GM12878 (cell line): Measurements from ENCODE around the gene RCOR2. TPM values are rescaled to one million over a fixed set of nuclear protein-coding genes. Genes with fewer than 3 reads are reported as not detected.

Source experiments
- ATAC-seq: fragments of 200-7000 bp; cut with Tn5 transposase; 3 replicates; pipeline ENCODE4 v1.9.1; 2020; ENCODE audit warnings: mild to moderate bottlenecking, moderate library complexity
- BruUV-seq: library from RNA; stranded (reverse); fragments of 400-500 nt; replicated peaks from 2 replicates; lab custom pipeline; 2021; lab: Mats Ljungman, UMichigan
- CTCF ChIA-PET: fragments of 300-600 bp; sonication (Branson Sonifier 250); formaldehyde crosslinking; extraction: SDS; loops from one replicate; lab custom pipeline; 2021; ENCODE audit warnings: inconsistent platforms; lab: Yijun Ruan, JAX
- POLR2A ChIA-PET: fragments of 350-600 bp; formaldehyde crosslinking; extraction: SDS; loops from one replicate; lab custom pipeline; 2021; ENCODE audit warnings: inconsistent platforms; lab: Charles Lee
- RAD21 ChIA-PET: fragments of 300-600 bp; sonication (Branson Sonifier 250); formaldehyde crosslinking; loops from one replicate; lab custom pipeline; 2023; ENCODE audit warnings: antibody characterized with exemption; ENCODE audit not compliant: unreplicated experiment; lab: Charles Lee
- SMC1A ChIA-PET: fragments of 300-600 bp; sonication (Branson Sonifier 250); formaldehyde crosslinking; loops from one replicate; lab custom pipeline; 2023; ENCODE audit not compliant: unreplicated experiment, uncharacterized antibody; lab: Charles Lee
- DNase-seq: peaks from one replicate; pipeline ENCODE4 v3.0.0-alpha.2; 2011; ENCODE audit warnings: low read depth, low spot score
- FAIRE-seq: peaks from 3 replicates; lab custom pipeline; 2011; peaks lifted over from hg19 to GRCh38; lab: Jason Lieb, UNC
- H2AFZ ChIP-seq: 2 replicates; pipeline ENCODE4 v1.6.0; 2011; ENCODE audit warnings: low read depth, low read length, control low read depth; ENCODE audit not compliant: control insufficient read depth
- H3K27ac ChIP-seq: 2 replicates; pipeline ENCODE4 v1.5.1; 2011; ENCODE audit warnings: control low read depth; ENCODE audit not compliant: control insufficient read depth, insufficient read depth
- H3K27me3 ChIP-seq, 2 experiments: replicated peaks in 1 of 2; 2 replicates each; pipeline versions ENCODE4 v1.6.0 to v1.6.1; 2011; ENCODE audit warnings: low read length in 1 of 2; ENCODE audit not compliant: control insufficient read depth in 2 of 2, insufficient read depth in 2 of 2
- H3K36me3 ChIP-seq, 2 experiments: 2 replicates each; pipeline ENCODE4 v1.5.1; 2011; ENCODE audit warnings: low read length in 1 of 2; ENCODE audit not compliant: control insufficient read depth in 2 of 2, insufficient read depth in 2 of 2
- H3K4me1 ChIP-seq: 2 replicates; pipeline ENCODE4 v1.6.1; 2011; ENCODE audit warnings: mild to moderate bottlenecking, low read length, moderate library complexity, mixed read lengths; ENCODE audit not compliant: control insufficient read depth, insufficient read depth
- H3K4me2 ChIP-seq: 2 replicates; pipeline ENCODE4 v1.6.0; 2011; ENCODE audit warnings: control low read depth; ENCODE audit not compliant: control insufficient read depth, insufficient read depth
- H3K4me3 ChIP-seq: fragments of 200-600 bp; sonication (generic); 2 replicates; pipeline ENCODE4 v1.5.1; 2016
- H3K79me2 ChIP-seq: 2 replicates; pipeline ENCODE4 v1.6.0; 2011; ENCODE audit warnings: low read length; ENCODE audit not compliant: control insufficient read depth, insufficient read depth
- H3K9ac ChIP-seq: 2 replicates; pipeline ENCODE4 v1.8.0; 2011; ENCODE audit warnings: low read length, control low read depth, mixed read lengths; ENCODE audit not compliant: control insufficient read depth, insufficient read depth
- H3K9me3 ChIP-seq: replicated peaks from 3 replicates; pipeline ENCODE4 v1.5.1; 2011; ENCODE audit warnings: mild to moderate bottlenecking, low read length; ENCODE audit not compliant: control insufficient read depth, insufficient read depth
- H4K20me1 ChIP-seq: 2 replicates; pipeline ENCODE4 v1.6.0; 2011; ENCODE audit not compliant: control insufficient read depth, insufficient read depth
- KAT2A ChIP-seq: conservative IDR thresholded peaks from 2 replicates; pipeline ENCODE4 v1.6.1; 2011; ENCODE audit warnings: low read depth, low read length; ENCODE audit not compliant: control insufficient read depth
- SMC3 ChIP-seq: IDR thresholded peaks from 2 replicates; pipeline ENCODE4 v1.6.1; 2011; ENCODE audit warnings: low read length, improper control_type of control experiment, borderline replicate concordance
- WGBS: methylation state at CpG from one replicate; pipeline ENCODE4 v1.1.6; 2016; ENCODE audit warnings: low lambda C conversion rate; ENCODE audit not compliant: insufficient replicate concordance, insufficient coverage; ENCODE audit errors: missing lambda C conversion rate; 5-methylcytosine and 5-hydroxymethylcytosine counted together
- in situ Hi-C: fragments of 300-500 bp; cut with MboI; formaldehyde crosslinking; loops from 9 replicates; pipeline ENCODE4 v1.14.3; 2018; ENCODE audit warnings: mixed read lengths
- intact Hi-C: fragments of 100-400 bp; cut with micrococcal nuclease; formaldehyde crosslinking; loops from one replicate; pipeline ENCODE4 v1.14.2; 2022; ENCODE audit not compliant: unreplicated experiment
- polyA plus RNA-seq, 11 experiments: library from polyadenylated mRNA; depleted of rRNA in 4 of 11; unstranded in 6 of 11; stranded (reverse) in 5 of 11; fragments of >200 nt; fragmentation: Nextera tagmentation in 4 of 11; fragmentation: Illumina TruSeq in 1 of 11; extraction: Ambion mirVana in 4 of 11; extraction: Trizol in 1 of 11; gene quantifications; 1 replicate in 1 of 11; 2 replicates in 10 of 11; pipeline versions ENCODE4 v1.2.1 to v1.2.3, GENCODE V29; 2011 to 2016; ENCODE audit warnings: inconsistent platforms in 2 of 11, missing spikeins in 2 of 11, low read depth in 1 of 11
- total RNA-seq, 4 experiments: library from RNA; depleted of rRNA in 3 of 4; stranded (reverse); fragments of >200 nt in 3 of 4; fragmentation: Illumina TruSeq in 1 of 4; extraction: Trizol in 1 of 4; gene quantifications; 2 replicates each; pipeline versions ENCODE4 v1.2.1 to v1.2.3, GENCODE V29; 2013 to 2021
- TF ChIP-seq, protein P1 (sequence below): IDR thresholded peaks from 2 replicates; pipeline ENCODE4 v1.6.1; 2011; ENCODE audit warnings: low read depth, mild to moderate bottlenecking, low read length, moderate library complexity, borderline replicate concordance; ENCODE audit errors: extremely low read depth
- TF ChIP-seq, protein P2 (sequence below): IDR thresholded peaks from 2 replicates; pipeline ENCODE4 v1.6.1; 2011; ENCODE audit warnings: borderline replicate concordance, low read depth, mild to moderate bottlenecking, moderate library complexity, low read length; ENCODE audit not compliant: insufficient read depth, poor library complexity, severe bottlenecking
- TF ChIP-seq, protein P3 (sequence below): IDR thresholded peaks from 2 replicates; pipeline ENCODE4 v1.6.1; 2011; ENCODE audit warnings: borderline replicate concordance, low read depth, mild to moderate bottlenecking, moderate library complexity, mixed read lengths, low read length; ENCODE audit not compliant: insufficient read depth; ENCODE audit errors: extremely low read length
- TF ChIP-seq, protein P4 (sequence below): IDR thresholded peaks from 2 replicates; pipeline ENCODE4 v1.6.1; 2012; ENCODE audit warnings: improper control_type of control experiment, low read depth, low read length; ENCODE audit not compliant: insufficient replicate concordance

RCOR2 gene
- total and polyA plus RNA-seq, 10 of the 15 experiments (the other 5 are each of a cell fraction or from before 2014, with no cell fraction given) = 0.06 to 0.32 (median 0.17) TPM; not detected in 5

DNA sequence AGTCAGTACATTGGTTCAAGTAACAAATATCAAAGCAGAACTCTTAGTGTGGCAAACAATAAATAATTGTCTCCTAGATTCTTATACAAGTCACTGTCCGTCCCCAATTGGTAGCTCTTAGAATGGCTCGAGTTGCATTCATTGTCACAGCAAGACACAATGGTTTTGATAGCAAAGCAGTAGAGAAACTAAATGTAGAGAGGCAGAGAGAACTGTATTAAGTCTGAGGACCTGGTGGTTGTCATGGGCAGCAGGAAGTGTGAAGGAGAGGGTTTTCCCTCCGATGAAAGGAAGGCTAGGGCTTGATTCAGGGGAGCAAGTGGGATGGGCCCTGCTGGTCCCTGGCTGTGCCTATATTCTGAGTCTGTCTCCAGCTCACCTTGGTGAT, 36.6 kb downstream of the RCOR2 start:
- Histone ChIP-seq H4K20me1 (peaks cover 9% of the 10 kb centered on the region), H3K9me3 (no peaks in the 10 kb centered on the region), H3K4me1 (peaks cover 10% of the 10 kb centered on the region), H3K79me2 (peaks cover 40% of the 10 kb centered on the region), H3K27me3 (no peaks in the 10 kb centered on the region), H3K36me3 (peaks cover 10 to 21% of the 10 kb centered on the region in 2 experiments; a peak in 3 of 4 replicates), H3K4me2 (no peak overlapping the region), H3K4me3 (no peak overlapping the region), H3K27ac (no peak overlapping the region), H2AFZ (no peak overlapping the region), H3K9ac (no peak overlapping the region)
- ChIA-PET RAD21 (no interaction called here), SMC1A (no interaction called here), CTCF (interaction anchor here (0.6 kb wide), 1 partner anchor 42 kb away, joined by 4 read pairs; no protein-coding TSS in a partner anchor), POLR2A (no interaction called here)
- in situ Hi-C loops = no loop called here
- intact Hi-C loops = no loop called here
- TF ChIP-seq, protein P1, sequence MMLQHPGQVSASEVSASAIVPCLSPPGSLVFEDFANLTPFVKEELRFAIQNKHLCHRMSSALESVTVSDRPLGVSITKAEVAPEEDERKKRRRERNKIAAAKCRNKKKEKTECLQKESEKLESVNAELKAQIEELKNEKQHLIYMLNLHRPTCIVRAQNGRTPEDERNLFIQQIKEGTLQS = no peak
- TF ChIP-seq, protein P2, sequence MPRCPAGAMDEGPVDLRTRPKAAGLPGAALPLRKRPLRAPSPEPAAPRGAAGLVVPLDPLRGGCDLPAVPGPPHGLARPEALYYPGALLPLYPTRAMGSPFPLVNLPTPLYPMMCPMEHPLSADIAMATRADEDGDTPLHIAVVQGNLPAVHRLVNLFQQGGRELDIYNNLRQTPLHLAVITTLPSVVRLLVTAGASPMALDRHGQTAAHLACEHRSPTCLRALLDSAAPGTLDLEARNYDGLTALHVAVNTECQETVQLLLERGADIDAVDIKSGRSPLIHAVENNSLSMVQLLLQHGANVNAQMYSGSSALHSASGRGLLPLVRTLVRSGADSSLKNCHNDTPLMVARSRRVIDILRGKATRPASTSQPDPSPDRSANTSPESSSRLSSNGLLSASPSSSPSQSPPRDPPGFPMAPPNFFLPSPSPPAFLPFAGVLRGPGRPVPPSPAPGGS = no peak
- TF ChIP-seq SMC3 (no peak), KAT2A (no peak)
- TF ChIP-seq, protein P3, sequence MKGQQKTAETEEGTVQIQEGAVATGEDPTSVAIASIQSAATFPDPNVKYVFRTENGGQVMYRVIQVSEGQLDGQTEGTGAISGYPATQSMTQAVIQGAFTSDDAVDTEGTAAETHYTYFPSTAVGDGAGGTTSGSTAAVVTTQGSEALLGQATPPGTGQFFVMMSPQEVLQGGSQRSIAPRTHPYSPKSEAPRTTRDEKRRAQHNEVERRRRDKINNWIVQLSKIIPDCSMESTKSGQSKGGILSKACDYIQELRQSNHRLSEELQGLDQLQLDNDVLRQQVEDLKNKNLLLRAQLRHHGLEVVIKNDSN = no peak
- TF ChIP-seq, protein P4, sequence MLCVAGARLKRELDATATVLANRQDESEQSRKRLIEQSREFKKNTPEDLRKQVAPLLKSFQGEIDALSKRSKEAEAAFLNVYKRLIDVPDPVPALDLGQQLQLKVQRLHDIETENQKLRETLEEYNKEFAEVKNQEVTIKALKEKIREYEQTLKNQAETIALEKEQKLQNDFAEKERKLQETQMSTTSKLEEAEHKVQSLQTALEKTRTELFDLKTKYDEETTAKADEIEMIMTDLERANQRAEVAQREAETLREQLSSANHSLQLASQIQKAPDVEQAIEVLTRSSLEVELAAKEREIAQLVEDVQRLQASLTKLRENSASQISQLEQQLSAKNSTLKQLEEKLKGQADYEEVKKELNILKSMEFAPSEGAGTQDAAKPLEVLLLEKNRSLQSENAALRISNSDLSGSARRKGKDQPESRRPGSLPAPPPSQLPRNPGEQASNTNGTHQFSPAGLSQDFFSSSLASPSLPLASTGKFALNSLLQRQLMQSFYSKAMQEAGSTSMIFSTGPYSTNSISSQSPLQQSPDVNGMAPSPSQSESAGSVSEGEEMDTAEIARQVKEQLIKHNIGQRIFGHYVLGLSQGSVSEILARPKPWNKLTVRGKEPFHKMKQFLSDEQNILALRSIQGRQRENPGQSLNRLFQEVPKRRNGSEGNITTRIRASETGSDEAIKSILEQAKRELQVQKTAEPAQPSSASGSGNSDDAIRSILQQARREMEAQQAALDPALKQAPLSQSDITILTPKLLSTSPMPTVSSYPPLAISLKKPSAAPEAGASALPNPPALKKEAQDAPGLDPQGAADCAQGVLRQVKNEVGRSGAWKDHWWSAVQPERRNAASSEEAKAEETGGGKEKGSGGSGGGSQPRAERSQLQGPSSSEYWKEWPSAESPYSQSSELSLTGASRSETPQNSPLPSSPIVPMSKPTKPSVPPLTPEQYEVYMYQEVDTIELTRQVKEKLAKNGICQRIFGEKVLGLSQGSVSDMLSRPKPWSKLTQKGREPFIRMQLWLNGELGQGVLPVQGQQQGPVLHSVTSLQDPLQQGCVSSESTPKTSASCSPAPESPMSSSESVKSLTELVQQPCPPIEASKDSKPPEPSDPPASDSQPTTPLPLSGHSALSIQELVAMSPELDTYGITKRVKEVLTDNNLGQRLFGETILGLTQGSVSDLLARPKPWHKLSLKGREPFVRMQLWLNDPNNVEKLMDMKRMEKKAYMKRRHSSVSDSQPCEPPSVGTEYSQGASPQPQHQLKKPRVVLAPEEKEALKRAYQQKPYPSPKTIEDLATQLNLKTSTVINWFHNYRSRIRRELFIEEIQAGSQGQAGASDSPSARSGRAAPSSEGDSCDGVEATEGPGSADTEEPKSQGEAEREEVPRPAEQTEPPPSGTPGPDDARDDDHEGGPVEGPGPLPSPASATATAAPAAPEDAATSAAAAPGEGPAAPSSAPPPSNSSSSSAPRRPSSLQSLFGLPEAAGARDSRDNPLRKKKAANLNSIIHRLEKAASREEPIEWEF = no peak
- FAIRE-seq = no peak
- BruUV-seq = no TSS peak
- WGBS = 94% methylated on average over 3 of the region's 3 CpGs
- DNase-seq = no peak
- no peak for ATAC-seq
